ENCODE results near the gene PIK3IP1.

PIK3IP1 gene

GRCh38 chr22:31291481-31292235 lies 630 bp downstream of the PIK3IP1 start:
- no peak for TF ChIP-seq CTCF (IDR thresholded peaks at IDR 0.05; ENCODE audit: low read length, missing control alignments)
- peak overlapping the region; percentile 85 for H3K4me3 ChIP-seq (replicated peaks; ENCODE audit: low read depth, low read length)
- peak; percentile 43 for DNase-seq (ENCODE audit: low read depth)

- peak; percentile 90 for DNase-seq (ENCODE audit: low read depth)
- H3K4me3 ChIP-seq (replicated peaks; ENCODE audit: low read depth, low read length): peak overlapping the region; percentile 85
- no peak for TF ChIP-seq CTCF (IDR thresholded peaks at IDR 0.05; ENCODE audit: low read length, missing control alignments)
Measured at GRCh38 chr22:31290494-31291471, 1.5 kb downstream of the PIK3IP1 start.

- no peak for TF ChIP-seq CTCF (IDR thresholded peaks at IDR 0.05; ENCODE audit: low read length, missing control alignments)
- no peak overlapping the region for H3K4me3 ChIP-seq (replicated peaks; ENCODE audit: low read depth, low read length)
- DNase-seq (ENCODE audit: low read depth): no peak
Measured at GRCh38 chr22:31289344-31289743, 2.9 kb downstream of the PIK3IP1 start.

- DNase-seq (ENCODE audit: low read depth): no peak
- no peak for TF ChIP-seq CTCF (IDR thresholded peaks at IDR 0.05; ENCODE audit: low read length, missing control alignments)
- H3K4me3 ChIP-seq (replicated peaks; ENCODE audit: low read depth, low read length): no peak overlapping the region
Measured at GRCh38 chr22:31288496-31289240, 3.6 kb downstream of the PIK3IP1 start.

GRCh38 chr22:31287818-31288495 lies 4.3 kb downstream of the PIK3IP1 start:
- TF ChIP-seq CTCF (IDR thresholded peaks at IDR 0.05; ENCODE audit: low read length, missing control alignments): no peak
- H3K4me3 ChIP-seq (replicated peaks; ENCODE audit: low read depth, low read length): no peak overlapping the region
- no peak for DNase-seq (ENCODE audit: low read depth)
